ENCODE measurements around the gene GABARAP. TPM values are rescaled to one million over a fixed set of nuclear protein-coding genes. Genes with fewer than 3 reads are reported as not detected.

GABARAP gene
- total RNA-seq, 1 donor from 2014 or later, result 587 TPM

DNA sequence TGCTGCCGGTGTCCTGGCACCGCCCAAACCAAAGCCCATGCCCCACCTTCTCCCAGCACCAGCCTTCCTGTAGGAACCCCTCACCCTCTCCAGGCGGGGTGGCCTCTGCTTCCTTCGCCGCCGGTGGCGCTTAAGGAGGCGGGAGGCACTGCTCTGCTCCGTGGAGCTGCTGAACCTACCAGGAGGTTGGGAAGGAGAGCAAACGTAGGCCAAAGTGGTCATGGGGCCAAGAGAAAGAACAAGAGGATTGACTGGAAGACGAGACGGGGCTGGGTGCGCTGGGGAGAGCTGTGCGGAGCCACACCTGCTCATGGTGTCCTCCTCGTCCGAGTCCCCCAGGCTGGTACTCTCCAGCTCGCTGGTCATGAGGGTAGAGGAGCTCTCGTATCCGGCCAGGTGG is 12.7 kb downstream of the GABARAP start:
- Histone ChIP-seq H3K27ac (no peak overlapping the region), H3K4me3 (no peak overlapping the region), H3K27me3 (ENCODE audit: low read depth) (no peaks in the 10 kb centered on the region), H3K9me3 (no peaks in the 10 kb centered on the region), H3K36me3 (peaks cover 61% of the 10 kb centered on the region), H3K4me1 (peaks cover 21% of the 10 kb centered on the region)
- DNase-seq (no peak), ATAC-seq (no peak)
- intact Hi-C loops (cut with DNase I), result no loop called here
- TF ChIP-seq, protein P1, sequence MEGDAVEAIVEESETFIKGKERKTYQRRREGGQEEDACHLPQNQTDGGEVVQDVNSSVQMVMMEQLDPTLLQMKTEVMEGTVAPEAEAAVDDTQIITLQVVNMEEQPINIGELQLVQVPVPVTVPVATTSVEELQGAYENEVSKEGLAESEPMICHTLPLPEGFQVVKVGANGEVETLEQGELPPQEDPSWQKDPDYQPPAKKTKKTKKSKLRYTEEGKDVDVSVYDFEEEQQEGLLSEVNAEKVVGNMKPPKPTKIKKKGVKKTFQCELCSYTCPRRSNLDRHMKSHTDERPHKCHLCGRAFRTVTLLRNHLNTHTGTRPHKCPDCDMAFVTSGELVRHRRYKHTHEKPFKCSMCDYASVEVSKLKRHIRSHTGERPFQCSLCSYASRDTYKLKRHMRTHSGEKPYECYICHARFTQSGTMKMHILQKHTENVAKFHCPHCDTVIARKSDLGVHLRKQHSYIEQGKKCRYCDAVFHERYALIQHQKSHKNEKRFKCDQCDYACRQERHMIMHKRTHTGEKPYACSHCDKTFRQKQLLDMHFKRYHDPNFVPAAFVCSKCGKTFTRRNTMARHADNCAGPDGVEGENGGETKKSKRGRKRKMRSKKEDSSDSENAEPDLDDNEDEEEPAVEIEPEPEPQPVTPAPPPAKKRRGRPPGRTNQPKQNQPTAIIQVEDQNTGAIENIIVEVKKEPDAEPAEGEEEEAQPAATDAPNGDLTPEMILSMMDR (IDR thresholded peaks at IDR 0.05), result no peak

DNA sequence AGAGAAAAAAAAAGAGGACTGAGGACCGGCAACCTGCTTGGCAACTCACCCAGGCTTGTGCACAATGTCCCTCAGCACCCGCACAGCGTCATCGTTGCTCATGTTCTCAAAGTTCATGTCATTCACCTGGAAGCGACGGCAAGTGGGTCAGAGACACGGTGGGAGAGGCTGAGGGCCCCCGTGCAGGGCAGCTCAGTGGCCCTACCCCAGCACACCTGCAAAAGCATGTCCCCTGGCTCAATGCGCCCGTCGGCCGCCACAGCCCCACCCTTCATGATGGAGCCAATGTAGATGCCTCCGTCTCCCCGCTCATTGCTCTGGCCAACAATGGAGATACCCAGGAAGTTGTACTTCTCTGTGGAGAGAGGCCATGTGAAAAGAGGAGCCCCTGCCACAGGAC is 13.3 kb downstream of the GABARAP start:
- TF ChIP-seq, protein P1 (IDR thresholded peaks at IDR 0.05), result no peak
- no peak for ATAC-seq
- H3K9me3 ChIP-seq, result no peaks in the 10 kb centered on the region
- DNase-seq, result no peak
- H3K4me3 ChIP-seq, result no peak overlapping the region
- H3K36me3 ChIP-seq, result peaks cover 67% of the 10 kb centered on the region
- H3K27ac ChIP-seq, result no peak overlapping the region
- H3K27me3 ChIP-seq (ENCODE audit: low read depth), result no peaks in the 10 kb centered on the region
- H3K4me1 ChIP-seq, result peaks cover 21% of the 10 kb centered on the region
- intact Hi-C loops (cut with DNase I), result no loop called here

DNA sequence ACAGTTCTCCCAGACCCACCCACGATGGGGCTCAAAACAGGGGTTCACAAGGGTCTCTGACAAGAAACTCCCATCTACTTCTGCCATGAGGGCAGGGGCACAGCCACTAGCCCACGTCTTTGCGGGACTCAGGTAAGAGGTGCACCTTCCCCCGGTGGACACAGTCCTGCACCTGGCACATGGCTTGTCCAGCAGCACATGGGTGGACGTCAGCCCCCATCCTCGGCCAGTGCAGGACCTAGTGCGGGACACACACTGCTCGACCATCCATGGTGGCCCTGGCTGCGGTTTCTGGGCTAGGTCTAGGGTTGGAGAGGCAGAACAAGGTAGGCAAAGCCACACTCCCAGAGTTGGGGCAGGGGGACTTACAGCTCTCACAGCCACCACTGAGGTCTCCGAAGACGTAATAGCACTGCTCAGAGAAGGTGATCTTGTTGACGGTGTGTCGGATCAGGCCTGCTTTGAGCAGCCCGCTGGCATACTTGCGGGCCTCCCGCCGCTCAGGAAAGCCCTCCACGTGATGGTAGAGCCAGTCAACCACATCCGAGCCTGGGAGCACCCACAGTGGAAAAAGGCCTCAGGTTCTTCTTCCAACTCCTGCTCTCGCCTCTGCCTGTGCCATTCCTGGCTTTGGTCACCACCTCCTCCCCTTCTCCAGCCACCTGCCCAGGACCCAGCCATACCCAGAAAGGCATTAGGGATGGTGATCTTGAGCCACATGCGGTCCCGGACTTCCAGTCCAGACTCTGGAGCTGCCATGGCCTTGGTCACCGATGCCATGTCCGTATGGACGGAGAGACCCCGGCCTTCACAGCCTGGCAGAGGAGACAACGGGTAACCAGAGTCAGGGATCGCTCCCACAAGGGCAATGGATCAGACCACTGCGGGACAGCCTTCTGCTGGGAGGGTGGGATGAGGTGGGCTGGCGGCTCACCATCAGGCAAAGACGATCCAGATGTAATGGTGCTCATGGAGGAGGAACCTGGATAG is 15.2 kb downstream of the GABARAP start:
- H3K4me3 ChIP-seq, result no peak overlapping the region
- H3K36me3 ChIP-seq, result peaks cover 86% of the 10 kb centered on the region
- TF ChIP-seq, protein P1 (IDR thresholded peaks at IDR 0.05), result no peak
- no peaks in the 10 kb centered on the region for H3K27me3 ChIP-seq (ENCODE audit: low read depth)
- H3K4me1 ChIP-seq, result peaks cover 4% of the 10 kb centered on the region
- H3K27ac ChIP-seq, result no peak overlapping the region
- intact Hi-C loops (cut with DNase I), result no loop called here
- no peak for DNase-seq
- ATAC-seq, result no peak
- H3K9me3 ChIP-seq, result no peaks in the 10 kb centered on the region

DNA sequence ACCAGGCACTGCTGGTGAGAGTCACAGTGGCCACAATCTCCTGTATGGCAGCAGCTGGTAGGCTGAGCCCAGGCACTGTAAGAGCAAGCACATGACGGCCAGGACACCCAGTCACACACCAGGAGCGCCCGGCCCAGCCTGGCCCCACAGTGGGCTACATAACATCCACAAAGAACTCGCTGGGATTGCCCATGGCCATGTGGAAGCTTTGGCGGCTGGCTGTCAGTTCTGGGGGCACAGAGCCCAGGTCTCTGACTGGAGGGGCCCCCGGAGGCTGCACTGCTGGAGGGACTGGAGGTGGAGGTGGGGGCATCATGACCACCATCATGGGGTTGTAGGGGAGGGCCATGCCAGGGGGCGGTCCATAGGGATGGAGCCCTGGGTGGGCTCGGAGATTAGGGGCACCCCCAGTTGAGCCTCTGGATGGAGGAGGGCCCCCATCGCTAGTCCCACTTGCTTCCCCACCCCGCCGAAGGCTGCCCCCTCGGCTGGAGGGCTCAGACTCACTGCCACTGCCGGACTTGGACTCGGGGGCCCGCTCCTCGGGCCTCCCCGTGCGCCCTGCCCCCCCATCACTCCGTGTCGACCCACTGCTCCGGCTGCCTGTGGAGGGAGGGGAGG is 16.4 kb downstream of the GABARAP start:
- Histone ChIP-seq H3K27me3 (ENCODE audit: low read depth) (no peaks in the 10 kb centered on the region), H3K4me1 (peaks cover 8% of the 10 kb centered on the region), H3K9me3 (no peaks in the 10 kb centered on the region), H3K4me3 (no peak overlapping the region), H3K36me3 (peaks cover 94% of the 10 kb centered on the region), H3K27ac (no peak overlapping the region)
- DNase-seq (no peak), ATAC-seq (no peak)
- TF ChIP-seq, protein P1 (IDR thresholded peaks at IDR 0.05), result no peak
- intact Hi-C loops (cut with DNase I), result no loop called here

DNA sequence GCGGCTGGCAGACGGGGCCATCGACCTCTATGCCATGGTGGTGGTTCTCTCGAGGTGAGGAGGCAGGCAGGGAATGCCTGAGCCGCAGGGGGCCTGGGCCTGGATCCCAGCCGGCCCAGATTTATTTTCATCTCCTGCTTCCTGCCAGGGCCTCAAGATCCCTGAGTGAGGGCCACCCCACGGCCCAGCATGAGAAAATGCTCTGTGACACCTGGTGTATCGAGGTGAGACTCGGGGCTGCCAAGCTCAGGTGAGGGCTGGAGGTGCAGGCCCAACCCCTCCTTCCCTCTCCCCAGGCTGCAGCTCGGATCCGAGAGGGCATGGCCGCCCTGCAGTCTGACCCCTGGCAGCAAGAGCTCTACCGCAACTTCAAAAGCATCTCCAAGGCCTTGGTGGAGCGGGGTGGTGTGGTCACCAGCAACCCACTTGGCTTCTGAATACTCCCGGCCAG is 17.6 kb downstream of the GABARAP start:
- peaks cover 14% of the 10 kb centered on the region for H3K4me1 ChIP-seq
- H3K27me3 ChIP-seq (ENCODE audit: low read depth), result no peaks in the 10 kb centered on the region
- intact Hi-C loops (cut with DNase I), result no loop called here
- TF ChIP-seq, protein P1 (IDR thresholded peaks at IDR 0.05), result no peak
- H3K9me3 ChIP-seq, result no peaks in the 10 kb centered on the region
- peaks cover 84% of the 10 kb centered on the region for H3K36me3 ChIP-seq
- no peak for ATAC-seq
- H3K4me3 ChIP-seq, result no peak overlapping the region
- DNase-seq, result no peak
- no peak overlapping the region for H3K27ac ChIP-seq

All from lower lobe of right lung (tissue), 2 donors.